Hepatic stellate cell (primary cell): ENCODE measurements around the gene AMIGO1.
A peak's percentile ranks its signal among the peaks of the same experiment; 100 is the strongest.

ENCODE experiments used
- DNase-seq: peaks from one replicate; pipeline ENCODE4 v3.0.0; 2011; ENCODE audit warnings: low spot score

Gene AMIGO1

GRCh38 chr1:109502364-109502851, 7.1 kb downstream of the AMIGO1 start:
- no peak for DNase-seq

- no peak for DNase-seq
Measured at GRCh38 chr1:109501644-109502363, 7.7 kb downstream of the AMIGO1 start.

GRCh38 chr1:109500941-109501381, 8.6 kb downstream of the AMIGO1 start:
- DNase-seq = peak; percentile 67

GRCh38 chr1:109499661-109500536, 9.6 kb downstream of the AMIGO1 start:
- peak; percentile 49 for DNase-seq

- DNase-seq = no peak
Measured at GRCh38 chr1:109499081-109499480, 10.4 kb downstream of the AMIGO1 start.

GRCh38 chr1:109498161-109498801, 11.2 kb downstream of the AMIGO1 start:
- peak; percentile 53 for DNase-seq

GRCh38 chr1:109497449-109498160, 11.9 kb downstream of the AMIGO1 start:
- DNase-seq = no peak

- DNase-seq = no peak
Measured at GRCh38 chr1:109495738-109496137, 13.8 kb downstream of the AMIGO1 start.

- peak; percentile 93 for DNase-seq
Measured at GRCh38 chr1:109493805-109494539, 15.6 kb downstream of the AMIGO1 start, which contains the start of gene CYB561D1. Gene CYB561D1, plus strand, starts transcription at chr1:109494094. Its CDS starts 46 bp downstream, at chr1:109494140.

GRCh38 chr1:109493227-109493626, 16.3 kb downstream of the AMIGO1 start:
- DNase-seq = no peak

GRCh38 chr1:109492779-109493178, 16.7 kb downstream of the AMIGO1 start:
- no peak for DNase-seq

GRCh38 chr1:109491372-109491771, 18.2 kb downstream of the AMIGO1 start:
- DNase-seq = no peak

GRCh38 chr1:109490934-109491302, 18.6 kb downstream of the AMIGO1 start:
- DNase-seq = no peak

GRCh38 chr1:109490029-109490933, 19.2 kb downstream of the AMIGO1 start:
- DNase-seq = peak; percentile 86

- no peak for DNase-seq
Measured at GRCh38 chr1:109488696-109489095, 20.8 kb downstream of the AMIGO1 start.

GRCh38 chr1:109488201-109488600, 21.3 kb downstream of the AMIGO1 start:
- DNase-seq = no peak

- DNase-seq = no peak
Measured at GRCh38 chr1:109487261-109487660, 22.3 kb downstream of the AMIGO1 start.

- no peak for DNase-seq
Measured at GRCh38 chr1:109485001-109485400, 24.5 kb downstream of the AMIGO1 start.

GRCh38 chr1:109484519-109484975, 25.0 kb downstream of the AMIGO1 start:
- DNase-seq = peak; percentile 31
